ENCODE data around the gene PARL.

- no peak for TF ChIP-seq CTCF (IDR thresholded peaks at IDR 0.05)
- TF ChIP-seq POLR2A (IDR thresholded peaks at IDR 0.05), result no peak
These were observed 104.7 kb downstream of the PARL start for GRCh38 chr3:183779896-183780465.
